Measurements from ENCODE around the gene CCN6. TPM values are rescaled to one million over a fixed set of nuclear protein-coding genes. Genes with fewer than 3 reads are reported as not detected.
A peak's percentile ranks its signal among the peaks of the same experiment; 100 is the strongest.
"Not testable (repeated sequence)": the region's sequence is repeated elsewhere in the genome, so short reads cannot be mapped to it uniquely, and the experiment has no call there.

The CCN6 gene
- total RNA-seq, 1 experiment from 2014 or later: not detected

DNA sequence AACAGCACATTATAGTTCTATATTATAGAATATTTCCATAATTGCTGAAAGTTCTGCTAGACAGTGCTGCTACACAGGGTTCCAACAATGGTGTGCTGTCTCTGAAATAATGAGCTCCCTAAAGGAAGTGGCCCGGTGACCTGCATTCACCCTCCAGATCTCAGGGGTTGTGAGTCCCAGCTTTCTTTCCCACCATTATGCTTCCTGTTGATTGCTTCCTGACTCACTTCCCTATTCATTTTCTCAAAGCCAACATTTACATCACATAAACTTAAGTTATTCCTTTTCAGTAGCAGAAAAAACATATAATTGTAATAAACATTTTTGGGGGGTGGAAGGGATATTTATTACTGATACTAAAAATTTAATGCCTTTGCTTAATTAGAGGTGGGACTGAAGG lies 12.9 kb upstream of the CCN6 start:
- Histone ChIP-seq H3K9me3 (no peaks in the 10 kb centered on the region), H3K36me3 (no peaks in the 10 kb centered on the region; the same call in 1 of the 2 replicates), H3K27me3 (no peaks in the 10 kb centered on the region), H3K4me3 (no peak overlapping the region)
- peak; percentile 29 for DNase-seq

DNA sequence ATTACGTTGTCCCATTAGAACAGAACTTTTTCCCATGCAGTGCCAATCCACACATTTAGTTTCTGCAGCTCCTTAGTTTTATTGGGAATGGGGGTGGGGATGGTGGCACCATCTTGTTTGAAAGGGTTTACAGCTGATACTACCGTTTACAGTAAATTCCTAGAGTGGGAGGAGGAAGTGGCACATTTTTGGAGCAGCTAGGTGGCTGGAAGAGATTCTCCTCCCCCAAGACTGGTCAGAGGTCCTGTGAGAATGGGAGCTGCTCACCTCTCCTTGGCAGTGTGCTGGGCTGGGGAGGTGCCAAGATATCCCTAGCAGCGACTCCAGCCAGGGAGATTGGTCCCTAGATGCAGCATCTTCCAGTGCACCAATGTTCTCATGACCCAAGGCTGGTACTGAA lies 12.4 kb upstream of the CCN6 start:
- H3K27me3 ChIP-seq: no peaks in the 10 kb centered on the region
- no peaks in the 10 kb centered on the region for H3K9me3 ChIP-seq
- no peak overlapping the region for H3K4me3 ChIP-seq
- no peak for DNase-seq
- no peaks in the 10 kb centered on the region; the same call in 1 of the 2 replicates for H3K36me3 ChIP-seq

DNA sequence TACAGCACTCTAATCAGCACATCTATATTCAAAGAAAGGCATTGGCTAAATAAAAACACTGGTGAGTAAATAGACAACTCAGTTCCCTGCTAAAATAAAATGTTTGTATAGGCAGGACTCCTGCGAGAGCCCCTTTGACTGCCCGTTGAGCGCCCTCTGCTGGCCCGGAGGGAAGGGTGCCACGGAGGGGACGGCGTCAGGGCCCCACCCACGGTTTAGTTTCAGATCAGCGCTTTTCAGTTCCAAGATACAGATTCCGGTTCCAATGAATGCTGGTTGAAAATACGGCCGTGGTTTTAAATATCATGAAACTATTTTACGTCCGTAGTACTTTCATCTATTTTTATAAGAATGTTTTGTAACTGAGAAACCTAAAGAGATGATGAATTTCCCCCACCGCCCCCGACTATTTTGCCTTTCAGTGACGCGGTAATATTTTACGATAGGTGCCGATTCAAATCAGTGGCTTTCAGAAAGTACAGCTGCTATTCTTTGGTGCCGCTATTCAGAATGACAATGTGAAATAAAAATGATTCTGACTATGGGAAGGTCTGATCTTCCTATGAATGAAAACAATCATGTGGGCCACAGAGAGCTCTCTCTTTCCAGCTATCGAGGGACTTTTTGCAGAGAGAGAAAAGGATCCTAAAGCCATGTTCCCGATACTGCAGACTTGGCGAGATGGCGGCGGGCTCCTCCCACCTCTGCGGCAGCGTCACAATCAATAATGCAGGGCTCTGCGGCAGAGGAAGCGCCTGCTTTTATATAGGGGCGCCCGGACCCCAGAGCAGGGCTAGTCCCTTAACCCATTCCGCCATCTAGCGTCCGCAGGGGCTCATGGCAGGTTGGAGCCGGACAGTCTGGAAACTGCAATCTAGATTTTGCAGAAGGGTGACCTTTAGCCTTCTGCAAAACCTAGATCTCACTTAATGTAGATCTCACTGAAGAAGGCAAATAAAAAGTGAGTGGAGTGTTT lies 10.6 kb upstream of the CCN6 start:
- Histone ChIP-seq H3K36me3 (no peaks in the 10 kb centered on the region; the same call in 1 of the 2 replicates), H3K27me3 (no peaks in the 10 kb centered on the region), H3K4me3 (peak overlapping the region; percentile 58), H3K9me3 (no peaks in the 10 kb centered on the region)
- DNase-seq: peak; percentile 86

DNA sequence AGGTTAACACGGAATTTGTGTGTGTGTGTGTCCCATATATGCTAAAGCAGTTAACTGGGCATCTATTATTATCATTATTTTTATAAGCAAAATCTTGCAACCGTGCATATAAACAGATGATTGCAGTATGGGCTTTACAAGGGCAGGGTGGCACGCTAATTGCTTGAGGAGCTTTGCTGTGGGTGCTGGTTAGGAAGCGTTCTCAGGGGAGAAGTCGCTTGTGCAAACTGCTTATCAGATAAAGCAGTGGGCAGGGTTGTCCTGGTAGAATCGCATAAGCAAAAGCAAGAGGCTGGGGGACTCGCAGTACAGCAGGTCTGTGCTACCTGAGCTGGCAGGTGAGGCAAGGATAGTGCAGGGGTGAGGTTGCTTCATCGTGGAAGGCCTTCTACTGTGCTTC lies 9.7 kb upstream of the CCN6 start:
- H3K9me3 ChIP-seq: no peaks in the 10 kb centered on the region
- DNase-seq: no peak
- H3K27me3 ChIP-seq: no peaks in the 10 kb centered on the region
- no peaks in the 10 kb centered on the region; the same call in 1 of the 2 replicates for H3K36me3 ChIP-seq
- no peak overlapping the region; the same call in 1 of the 2 replicates for H3K4me3 ChIP-seq

DNA sequence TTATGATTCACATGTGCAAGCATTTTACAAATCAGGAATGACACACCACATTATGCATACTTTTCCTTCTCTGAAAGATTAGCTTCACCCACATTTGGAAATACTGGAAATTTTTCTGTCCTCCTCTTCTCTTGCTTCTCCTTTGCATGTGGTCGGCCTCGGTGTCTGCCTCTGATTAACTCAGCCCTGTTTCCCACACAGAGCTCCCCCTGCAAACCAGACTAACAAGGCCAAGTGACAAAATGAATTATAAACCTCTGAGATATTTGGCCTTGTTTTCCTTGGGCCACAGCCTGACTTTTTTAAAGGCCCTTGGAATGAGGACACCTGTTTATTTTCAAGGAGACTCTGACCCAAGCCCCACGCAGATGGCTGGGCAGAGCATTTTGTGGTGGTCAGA lies 9.0 kb upstream of the CCN6 start:
- no peaks in the 10 kb centered on the region for H3K9me3 ChIP-seq
- no peak overlapping the region for H3K4me3 ChIP-seq
- DNase-seq: no peak

DNA sequence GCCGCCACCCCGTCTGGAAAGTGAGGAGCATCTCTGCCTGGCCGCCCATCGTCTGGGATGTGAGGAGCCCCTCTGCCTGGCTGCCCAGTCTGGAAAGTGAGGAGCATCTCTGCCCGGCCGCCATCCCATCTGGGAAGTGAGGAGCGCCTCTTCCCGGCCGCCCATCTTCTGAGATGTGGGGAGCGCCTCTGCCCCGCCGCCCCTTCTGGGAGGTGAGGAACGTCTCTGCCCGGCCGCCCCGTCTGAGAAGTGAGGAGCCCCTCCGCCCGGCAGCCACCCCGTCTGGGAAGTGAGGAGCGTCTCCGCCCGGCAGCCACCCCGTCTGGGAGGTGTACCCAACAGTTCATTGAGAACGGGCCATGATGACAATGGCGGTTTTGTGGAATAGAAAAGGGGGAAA lies 6.4 kb upstream of the CCN6 start:
- H3K36me3 ChIP-seq, DNase-seq, H3K27me3 ChIP-seq, H3K4me3 ChIP-seq, H3K9me3 ChIP-seq: not testable (repeated sequence)

More for the DNA sequence above, 9.0 kb upstream of the CCN6 start:
- H3K27me3 ChIP-seq: no peaks in the 10 kb centered on the region
- no peaks in the 10 kb centered on the region; the same call in 1 of the 2 replicates for H3K36me3 ChIP-seq

DNA sequence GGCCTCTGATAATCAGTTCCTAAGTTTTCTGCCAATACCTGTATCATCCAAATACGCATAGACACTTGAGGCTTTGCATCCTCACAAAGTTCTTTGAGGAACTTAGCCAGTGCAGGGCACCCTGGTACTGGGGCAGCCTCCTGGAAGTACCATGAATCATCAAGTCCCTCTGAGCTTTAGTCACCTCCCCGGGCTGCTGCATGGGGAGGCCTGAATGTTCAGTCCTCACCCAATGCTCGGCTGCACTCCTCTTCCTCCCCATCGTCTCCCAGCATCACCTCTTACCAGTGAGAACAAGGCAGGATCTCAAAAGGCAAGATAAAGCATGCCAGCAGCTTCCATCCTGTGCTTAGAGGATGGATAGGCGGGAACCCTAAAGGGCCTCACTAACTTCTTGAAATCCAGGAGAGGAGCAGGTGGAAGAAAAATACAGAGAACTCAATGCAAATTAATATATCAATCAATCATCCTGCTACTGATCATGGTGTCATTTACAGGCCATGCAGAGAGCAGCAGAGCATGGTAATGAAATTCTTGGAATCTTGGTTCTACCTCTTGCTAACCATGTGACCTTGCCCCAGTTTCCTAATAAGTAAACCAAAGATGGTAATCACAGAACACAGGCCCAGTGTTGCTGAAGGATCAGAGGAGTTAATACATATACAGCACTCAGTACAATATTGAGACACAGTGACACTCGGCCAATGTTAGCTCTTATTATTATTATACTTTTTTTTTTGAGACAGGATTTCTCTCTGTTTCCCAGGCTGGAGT lies 4.7 kb upstream of the CCN6 start:
- DNase-seq: no peak
- Histone ChIP-seq H3K27me3 (no peaks in the 10 kb centered on the region), H3K4me3 (no peak overlapping the region), H3K36me3 (no peaks in the 10 kb centered on the region), H3K9me3 (no peaks in the 10 kb centered on the region)

DNA sequence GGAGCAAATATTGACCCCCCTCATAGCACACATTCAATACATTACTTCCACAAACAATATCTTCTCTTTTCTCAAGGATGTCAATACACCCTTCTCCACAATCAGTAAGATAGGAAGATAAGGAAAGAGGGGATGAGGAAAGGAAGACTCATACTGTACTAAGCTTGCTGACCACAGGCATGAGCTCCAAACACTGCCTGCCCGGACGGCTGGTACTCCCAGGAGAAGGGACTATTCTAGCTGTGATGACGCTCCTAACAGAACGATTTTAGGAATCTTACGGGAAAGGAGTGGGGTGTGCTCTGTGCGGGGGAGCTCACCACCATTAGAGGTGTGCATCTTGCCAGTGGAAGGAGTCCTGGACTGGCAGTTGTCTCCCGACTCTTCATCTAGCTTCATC lies 3.9 kb upstream of the CCN6 start:
- DNase-seq: no peak
- H3K27me3 ChIP-seq: no peaks in the 10 kb centered on the region
- H3K4me3 ChIP-seq: no peak overlapping the region
- H3K36me3 ChIP-seq: no peaks in the 10 kb centered on the region
- no peaks in the 10 kb centered on the region for H3K9me3 ChIP-seq

DNA sequence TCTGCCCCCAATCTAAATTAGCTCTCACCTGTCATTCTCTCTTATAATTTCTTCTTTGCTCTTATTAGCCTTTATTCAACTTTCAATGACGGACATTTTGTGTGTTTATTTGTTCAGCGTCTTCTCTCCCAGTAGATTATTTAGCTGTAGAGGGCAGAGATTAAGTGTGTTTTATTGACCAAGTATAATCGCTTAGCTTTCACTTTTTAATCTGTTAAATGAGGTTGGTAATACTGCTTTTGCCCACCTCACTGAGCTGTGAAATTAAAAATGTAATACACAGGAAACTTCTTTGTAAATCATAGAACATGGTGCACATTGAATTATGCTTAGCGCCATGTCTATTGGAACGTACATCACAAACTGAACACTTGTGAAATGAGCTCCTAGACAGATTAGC lies 3.5 kb upstream of the CCN6 start:
- Histone ChIP-seq H3K27me3 (no peaks in the 10 kb centered on the region), H3K36me3 (no peaks in the 10 kb centered on the region), H3K4me3 (no peak overlapping the region), H3K9me3 (no peaks in the 10 kb centered on the region)
- DNase-seq: no peak

DNA sequence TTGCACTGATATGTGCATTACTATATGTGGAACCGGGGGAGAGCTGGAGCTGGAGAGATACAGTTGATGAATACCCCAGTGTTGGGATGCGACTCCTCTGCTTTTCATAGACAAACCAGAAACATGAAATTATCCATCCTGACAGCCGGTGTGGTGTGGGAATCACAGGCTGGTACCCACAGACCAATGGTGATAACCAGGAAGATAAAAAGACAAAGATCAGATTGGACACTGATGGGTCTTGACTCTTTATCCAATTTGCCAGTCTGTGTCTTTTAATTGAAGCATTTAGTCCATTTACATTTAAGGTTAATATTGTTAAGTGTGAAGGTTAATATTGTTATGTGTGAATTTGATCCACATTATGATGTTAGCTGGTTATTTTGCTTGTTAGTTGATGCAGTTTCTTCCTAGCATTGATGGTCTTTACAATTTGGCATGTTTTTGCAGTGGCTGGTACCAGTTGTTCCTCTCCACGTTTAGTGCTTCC lies 2.6 kb upstream of the CCN6 start:
- H3K27me3 ChIP-seq, H3K4me3 ChIP-seq, DNase-seq, H3K36me3 ChIP-seq, H3K9me3 ChIP-seq: not testable (repeated sequence)

DNA sequence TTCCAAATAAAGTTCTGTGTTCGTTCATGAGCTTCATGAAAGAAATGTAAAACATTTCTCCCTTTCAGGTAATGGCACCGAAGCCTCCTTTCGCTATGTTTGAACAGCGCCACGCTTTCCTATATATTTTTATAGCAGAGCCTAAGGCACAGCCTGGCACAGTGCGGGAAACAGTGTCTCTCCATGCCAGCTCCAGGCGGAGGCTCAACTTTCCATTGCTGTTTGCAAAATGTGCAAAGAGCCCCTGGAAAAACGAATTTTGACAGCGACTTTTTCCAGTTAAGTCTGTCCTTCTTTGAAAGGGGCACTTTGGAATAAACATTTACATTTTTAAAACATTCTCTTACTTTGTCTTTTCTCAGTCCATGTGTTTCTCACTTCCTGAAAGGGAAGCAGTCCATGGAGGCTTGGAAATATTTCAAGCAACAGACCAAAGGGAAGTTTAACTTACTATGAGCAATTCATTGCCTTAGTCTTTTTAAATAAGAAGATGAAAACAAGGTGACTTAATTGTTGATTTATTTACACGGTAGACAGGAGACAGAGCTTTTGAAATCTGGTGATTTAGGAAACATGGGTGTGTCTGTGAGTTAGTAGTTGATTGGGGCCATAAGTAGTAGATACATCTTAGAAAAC lies 769 bp downstream of the CCN6 start:
- Histone ChIP-seq H3K4me3 (no peak overlapping the region), H3K27me3 (no peaks in the 10 kb centered on the region), H3K36me3 (no peaks in the 10 kb centered on the region), H3K9me3 (no peaks in the 10 kb centered on the region)
- DNase-seq: no peak

DNA sequence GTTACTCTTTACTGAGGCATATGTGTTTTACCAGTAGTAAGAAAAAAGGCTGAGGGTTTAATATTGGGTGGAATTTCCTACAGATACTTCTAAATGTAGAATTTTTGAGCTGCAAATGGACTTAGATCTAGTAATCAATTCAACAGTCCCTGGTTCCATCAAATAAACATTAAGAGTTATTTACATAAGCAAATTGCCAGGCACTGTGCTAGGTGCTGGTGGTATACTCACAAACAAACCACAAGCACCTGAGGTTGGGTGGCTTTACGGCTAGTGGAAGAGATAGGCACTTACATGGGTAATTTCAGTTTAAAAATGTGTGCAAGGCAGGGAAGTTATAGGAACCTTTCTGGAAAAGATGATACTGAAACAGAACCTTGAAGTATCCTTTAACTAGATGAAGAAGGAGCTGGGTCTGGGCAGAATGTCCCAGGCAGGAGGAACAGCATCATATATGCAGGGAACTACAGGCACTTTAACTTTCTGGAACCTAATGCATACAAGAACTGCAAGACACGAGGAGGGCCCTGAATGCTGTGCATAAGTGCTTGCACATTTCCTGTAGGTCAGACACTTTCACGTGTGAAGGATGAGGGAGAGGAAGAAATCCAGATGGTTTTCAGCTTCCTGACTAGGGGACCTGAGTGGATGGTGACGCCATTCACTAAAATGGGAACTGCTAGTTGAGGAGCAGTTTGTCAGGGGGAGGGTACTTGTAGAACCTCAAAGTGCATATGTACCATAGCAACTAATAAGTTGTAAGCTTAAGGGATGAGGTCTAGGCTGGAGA lies 4.5 kb downstream of the CCN6 start:
- no peaks in the 10 kb centered on the region for H3K9me3 ChIP-seq
- DNase-seq: no peak
- H3K27me3 ChIP-seq: no peaks in the 10 kb centered on the region
- no peaks in the 10 kb centered on the region for H3K36me3 ChIP-seq
- H3K4me3 ChIP-seq: no peak overlapping the region

DNA sequence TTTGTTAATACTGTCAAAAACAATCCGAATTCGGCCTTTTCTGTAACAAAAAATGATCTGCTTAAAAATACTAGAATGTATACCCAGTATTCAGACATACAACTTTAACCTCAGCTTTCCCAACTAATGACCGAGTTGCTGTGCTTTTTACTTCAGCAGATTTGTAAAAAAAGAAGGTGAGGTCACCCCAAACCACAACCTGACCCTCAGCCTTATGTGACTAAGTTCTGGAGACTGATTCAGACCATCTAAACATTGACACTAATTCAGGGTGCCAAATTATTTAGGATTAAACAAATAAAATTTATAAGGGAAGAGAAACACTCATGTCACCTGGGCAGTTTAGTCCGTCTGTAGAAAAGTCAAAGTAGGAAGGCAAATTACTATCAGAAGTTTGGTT lies 7.7 kb downstream of the CCN6 start:
- H3K27me3 ChIP-seq: no peaks in the 10 kb centered on the region
- no peak overlapping the region for H3K4me3 ChIP-seq
- no peaks in the 10 kb centered on the region for H3K36me3 ChIP-seq
- no peak for DNase-seq
- no peaks in the 10 kb centered on the region for H3K9me3 ChIP-seq

DNA sequence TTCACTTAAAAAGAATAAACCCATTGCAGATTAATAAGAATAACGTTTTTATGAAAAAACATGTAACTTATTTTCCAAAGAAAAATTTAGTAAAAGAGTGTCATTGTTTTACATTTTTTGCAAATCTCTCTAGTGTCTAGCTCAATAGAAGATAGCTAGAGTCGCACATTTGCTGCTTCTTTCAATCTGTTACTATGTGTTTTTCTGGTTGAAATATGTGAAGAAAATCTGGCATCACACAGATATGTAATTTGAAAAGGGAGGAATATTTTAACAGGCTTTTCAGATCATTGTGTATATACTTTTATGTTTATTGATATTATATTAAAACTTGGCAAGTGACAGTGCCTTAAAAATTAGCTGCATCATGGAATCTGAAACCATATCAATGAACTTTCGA lies 9.1 kb downstream of the CCN6 start:
- H3K4me3 ChIP-seq: no peak overlapping the region
- no peak for DNase-seq

DNA sequence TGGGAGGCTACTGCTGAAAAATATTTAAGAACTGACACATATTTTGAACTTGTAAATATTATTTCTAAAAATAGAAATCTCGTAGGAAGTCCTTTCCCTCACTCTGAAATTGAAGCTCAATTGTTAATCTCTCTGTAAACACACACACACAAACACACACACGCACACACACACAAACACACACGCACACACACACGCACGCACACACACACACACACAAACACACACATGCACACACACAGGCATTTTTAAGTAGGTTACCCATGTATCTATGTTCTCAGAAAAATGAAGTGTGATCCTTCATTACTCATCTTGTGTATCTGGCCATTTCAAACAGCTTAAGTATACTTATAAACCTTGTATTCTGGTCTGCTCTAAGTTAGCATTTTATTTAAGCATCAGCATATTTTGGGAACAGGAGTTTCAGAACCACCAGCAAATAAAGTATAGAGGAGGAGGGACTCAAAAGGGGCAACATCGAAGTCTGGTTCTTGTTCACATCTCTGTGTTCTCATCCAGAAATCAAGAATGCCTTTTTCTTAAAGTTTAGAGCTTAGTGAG lies 11.6 kb downstream of the CCN6 start:
- no peaks in the 10 kb centered on the region for H3K9me3 ChIP-seq
- peaks cover 6% of the 10 kb centered on the region for H3K36me3 ChIP-seq
- no peak for DNase-seq
- H3K27me3 ChIP-seq: no peaks in the 10 kb centered on the region
- no peak overlapping the region for H3K4me3 ChIP-seq

More for the DNA sequence above, 9.1 kb downstream of the CCN6 start:
- Histone ChIP-seq H3K9me3 (no peaks in the 10 kb centered on the region), H3K36me3 (no peaks in the 10 kb centered on the region), H3K27me3 (no peaks in the 10 kb centered on the region)

DNA sequence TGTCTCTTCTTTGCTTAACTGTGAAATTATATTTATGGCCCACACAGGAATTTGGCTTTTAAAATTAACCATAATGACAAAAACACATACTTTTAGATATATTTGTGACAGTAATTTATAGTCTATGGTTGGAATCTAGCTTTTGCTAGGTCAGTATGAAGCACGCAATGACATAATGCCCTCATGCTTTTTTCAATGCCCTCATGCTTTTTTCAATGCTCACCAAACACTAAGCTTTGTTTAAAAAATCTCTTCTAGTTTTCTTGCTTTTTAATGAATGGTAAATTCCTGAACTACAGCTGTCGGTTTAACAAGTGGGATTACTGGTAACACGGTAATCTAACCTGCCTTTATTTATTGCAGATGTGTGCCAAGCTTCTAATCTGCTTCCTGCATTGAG lies 12.7 kb downstream of the CCN6 start:
- DNase-seq: no peak
- Histone ChIP-seq H3K4me3 (no peak overlapping the region), H3K9me3 (no peaks in the 10 kb centered on the region), H3K36me3 (peaks cover 6% of the 10 kb centered on the region), H3K27me3 (no peaks in the 10 kb centered on the region)
